Trophoblast cell (in vitro differentiated cells and primary cell): ENCODE results near the gene PAQR7.

Source experiments
- DNase-seq, 2 donors: peaks; one replicate each; pipeline ENCODE4 v3.0.0-alpha.2; 2016
- H2AFZ ChIP-seq: 2 replicates; pipeline ENCODE4 v1.6.1; 2013; ENCODE audit warnings: low read length, moderate library complexity, mild to moderate bottlenecking; ENCODE audit not compliant: insufficient read depth, poor library complexity
- H2AK5ac ChIP-seq: 2 replicates; pipeline ENCODE4 v1.6.1; 2013; ENCODE audit warnings: mild to moderate bottlenecking, low read length
- H2BK120ac ChIP-seq: 2 replicates; pipeline ENCODE4 v1.6.1; 2013; ENCODE audit warnings: low read length, mild to moderate bottlenecking, moderate library complexity; ENCODE audit not compliant: insufficient read depth, poor library complexity
- H2BK12ac ChIP-seq: 2 replicates; pipeline ENCODE4 v1.6.1; 2013; ENCODE audit warnings: mild to moderate bottlenecking, low read length, moderate library complexity
- H2BK5ac ChIP-seq: 2 replicates; pipeline ENCODE4 v1.6.1; 2013; ENCODE audit warnings: low read length, low read depth, moderate library complexity, mild to moderate bottlenecking; ENCODE audit not compliant: poor library complexity
- H3K14ac ChIP-seq: 2 replicates; pipeline ENCODE4 v1.6.1; 2013; ENCODE audit warnings: mild to moderate bottlenecking, low read length
- H3K18ac ChIP-seq: 2 replicates; pipeline ENCODE4 v1.6.1; 2013; ENCODE audit warnings: mild to moderate bottlenecking, low read length
- H3K23ac ChIP-seq: 2 replicates; pipeline ENCODE4 v1.6.1; 2013; ENCODE audit warnings: low read length
- H3K27ac ChIP-seq: 2 replicates; pipeline ENCODE4 v1.5.1; 2013; ENCODE audit warnings: low read depth, mild to moderate bottlenecking, inconsistent platforms, low read length, moderate library complexity
- H3K27me3 ChIP-seq: 2 replicates; pipeline ENCODE4 v1.6.1; 2013; ENCODE audit warnings: inconsistent platforms, mild to moderate bottlenecking, low read length, moderate library complexity; ENCODE audit not compliant: insufficient read depth
- H3K36me3 ChIP-seq, 2 experiments: 1 replicate in 1 of 2; 2 replicates in 1 of 2; pipeline ENCODE4 v1.6.1; 2013; ENCODE audit warnings: low read length in 2 of 2, mild to moderate bottlenecking in 2 of 2, moderate library complexity in 1 of 2; ENCODE audit not compliant: insufficient read depth in 2 of 2, control insufficient read depth in 1 of 2
- H3K4ac ChIP-seq: 2 replicates; pipeline ENCODE4 v1.6.1; 2013; ENCODE audit warnings: low read depth, mild to moderate bottlenecking, low read length, moderate library complexity
- H3K4me1 ChIP-seq, 2 experiments: 1 replicate in 1 of 2; 2 replicates in 1 of 2; pipeline ENCODE4 v1.6.1; 2013; ENCODE audit warnings: low read length in 2 of 2, mild to moderate bottlenecking in 2 of 2, moderate library complexity in 1 of 2; ENCODE audit not compliant: insufficient read depth in 2 of 2, control insufficient read depth in 1 of 2
- H3K4me2 ChIP-seq: 2 replicates; pipeline ENCODE4 v1.6.1; 2013; ENCODE audit warnings: inconsistent platforms, mild to moderate bottlenecking, low read length, moderate library complexity
- H3K4me3 ChIP-seq: 2 replicates; pipeline ENCODE4 v1.5.1; 2013; ENCODE audit warnings: mild to moderate bottlenecking, low read depth, low read length, inconsistent platforms
- H3K79me1 ChIP-seq: one replicate; pipeline ENCODE4 v1.6.1; 2013; ENCODE audit warnings: low read length
- H3K79me2 ChIP-seq: 2 replicates; pipeline ENCODE4 v1.6.1; 2013; ENCODE audit warnings: low read length, mild to moderate bottlenecking; ENCODE audit not compliant: control insufficient read depth, insufficient read depth, poor library complexity
- H3K9ac ChIP-seq: 2 replicates; pipeline ENCODE4 v1.6.1; 2013; ENCODE audit warnings: mild to moderate bottlenecking, low read length
- H3K9me3 ChIP-seq: 2 replicates; pipeline ENCODE4 v1.6.1; 2013; ENCODE audit warnings: low read depth, mild to moderate bottlenecking, control low read depth, inconsistent platforms, low read length; ENCODE audit not compliant: insufficient read depth
- H4K12ac ChIP-seq: 2 replicates; pipeline ENCODE4 v1.6.1; 2013; ENCODE audit warnings: low read depth, mild to moderate bottlenecking, low read length, moderate library complexity
- H4K8ac ChIP-seq: 2 replicates; pipeline ENCODE4 v1.6.1; 2013; ENCODE audit warnings: low read depth, mild to moderate bottlenecking, low read length, moderate library complexity
- H4K91ac ChIP-seq: one replicate; pipeline ENCODE4 v1.6.1; 2013; ENCODE audit warnings: low read depth, mild to moderate bottlenecking, low read length, moderate library complexity
- WGBS: extraction: QIAGEN DNeasy Blood & Tissue Kit; methylation state at CpG from one replicate; pipeline ENCODE4 v1.1.7; 2013; ENCODE audit warnings: missing lambda C conversion rate; ENCODE audit not compliant: insufficient read length, insufficient coverage; ENCODE audit errors: extremely low coverage; 5-methylcytosine and 5-hydroxymethylcytosine counted together

PAQR7 gene

GRCh38 chr1:25889470-25889869, 14.0 kb upstream of the PAQR7 start:
- no peak overlapping the region for H4K8ac ChIP-seq
- H4K91ac ChIP-seq = peak overlapping the region; percentile 56
- H3K23ac ChIP-seq = no peak overlapping the region
- peaks cover 21 to 29% of the 10 kb centered on the region in 2 experiments for H3K4me1 ChIP-seq
- peak overlapping the region; percentile 9 for H2BK120ac ChIP-seq
- no peak overlapping the region for H3K18ac ChIP-seq
- H3K9me3 ChIP-seq = no peaks in the 10 kb centered on the region
- peaks cover 4 to 9% of the 10 kb centered on the region in 2 experiments for H3K36me3 ChIP-seq
- no peak overlapping the region for H3K9ac ChIP-seq
- H3K27me3 ChIP-seq = no peaks in the 10 kb centered on the region
- peak overlapping the region; percentile 20 for H3K14ac ChIP-seq
- peak overlapping the region; percentile 9 for H2AK5ac ChIP-seq
- H3K79me1 ChIP-seq = peaks cover 23% of the 10 kb centered on the region
- DNase-seq = peak in 1 of 2 donors; percentile 54
- H3K27ac ChIP-seq = peak overlapping the region; percentile 92
- peak overlapping the region; percentile 8 for H2BK12ac ChIP-seq
- H3K4me2 ChIP-seq = no peak overlapping the region
- no peak overlapping the region for H4K12ac ChIP-seq
- no peak overlapping the region for H3K4me3 ChIP-seq
- no peak overlapping the region for H2AFZ ChIP-seq
- no peak overlapping the region for H3K4ac ChIP-seq
- no CpG with 5 or more reads among the region's 3 CpGs for WGBS
- H3K79me2 ChIP-seq = peaks cover 5% of the 10 kb centered on the region
- peak overlapping the region; percentile 2 for H2BK5ac ChIP-seq

GRCh38 chr1:25888426-25888987, 13.0 kb upstream of the PAQR7 start:
- Histone ChIP-seq H4K91ac (no peak overlapping the region), H2AFZ (no peak overlapping the region), H2AK5ac (peak overlapping the region; percentile 18), H4K8ac (no peak overlapping the region), H3K27me3 (no peaks in the 10 kb centered on the region), H3K4me2 (no peak overlapping the region), H3K4me1 (peaks cover 21 to 29% of the 10 kb centered on the region in 2 experiments), H3K9ac (no peak overlapping the region), H4K12ac (no peak overlapping the region), H2BK120ac (no peak overlapping the region), H2BK5ac (peak overlapping the region; percentile 21), H2BK12ac (peak overlapping the region; percentile 46), H3K79me2 (peaks cover 5% of the 10 kb centered on the region), H3K79me1 (peaks cover 23% of the 10 kb centered on the region), H3K14ac (no peak overlapping the region), H3K27ac (no peak overlapping the region), H3K23ac (no peak overlapping the region), H3K36me3 (peaks cover 0 to 6% of the 10 kb centered on the region in 2 experiments), H3K9me3 (no peaks in the 10 kb centered on the region), H3K4ac (no peak overlapping the region), H3K18ac (no peak overlapping the region), H3K4me3 (no peak overlapping the region)
- WGBS = no CpG with 5 or more reads among the region's 7 CpGs
- peak in 1 of 2 donors; percentile 40 for DNase-seq

GRCh38 chr1:25885602-25886001, 10.1 kb upstream of the PAQR7 start:
- no peak overlapping the region for H4K12ac ChIP-seq
- WGBS = no CpG with 5 or more reads among the region's 1 CpG

GRCh38 chr1:25881266-25881665, 5.8 kb upstream of the PAQR7 start:
- H3K9ac ChIP-seq = no peak overlapping the region
- H4K91ac ChIP-seq = peak overlapping the region; percentile 6
- H3K4me3 ChIP-seq = no peak overlapping the region
- H4K8ac ChIP-seq = no peak overlapping the region
- H2AFZ ChIP-seq = no peak overlapping the region
- H3K27ac ChIP-seq = no peak overlapping the region
- H3K27me3 ChIP-seq = no peaks in the 10 kb centered on the region
- H3K79me1 ChIP-seq = peaks cover 10% of the 10 kb centered on the region
- H2AK5ac ChIP-seq = peak overlapping the region; percentile 45
- WGBS = no CpG with 5 or more reads among the region's 11 CpGs
- no peak overlapping the region for H3K4me2 ChIP-seq
- H2BK120ac ChIP-seq = peak overlapping the region; percentile 20
- peaks cover 16 to 30% of the 10 kb centered on the region in 2 experiments for H3K4me1 ChIP-seq
- H4K12ac ChIP-seq = no peak overlapping the region
- peaks cover under 1% of the 10 kb centered on the region for H3K79me2 ChIP-seq
- no peak overlapping the region for H2BK12ac ChIP-seq
- DNase-seq = no peak
- no peaks in the 10 kb centered on the region for H3K9me3 ChIP-seq
- no peak overlapping the region for H3K23ac ChIP-seq
- H3K14ac ChIP-seq = no peak overlapping the region
- peaks cover 0 to 3% of the 10 kb centered on the region in 2 experiments for H3K36me3 ChIP-seq
- no peak overlapping the region for H2BK5ac ChIP-seq
- no peak overlapping the region for H3K4ac ChIP-seq
- no peak overlapping the region for H3K18ac ChIP-seq

More at GRCh38 chr1:25885602-25886001, 10.1 kb upstream of the PAQR7 start:
- Histone ChIP-seq H2AK5ac (no peak overlapping the region), H3K4me3 (no peak overlapping the region), H3K9ac (no peak overlapping the region), H3K4me1 (peaks cover 12 to 20% of the 10 kb centered on the region in 2 experiments), H3K9me3 (no peaks in the 10 kb centered on the region), H3K4ac (no peak overlapping the region), H3K4me2 (no peak overlapping the region), H3K79me2 (no peaks in the 10 kb centered on the region), H2BK5ac (no peak overlapping the region), H3K79me1 (peaks cover 9% of the 10 kb centered on the region), H3K23ac (no peak overlapping the region), H4K8ac (no peak overlapping the region), H2BK120ac (no peak overlapping the region), H3K27ac (no peak overlapping the region), H2AFZ (no peak overlapping the region), H3K36me3 (peaks cover 0 to 6% of the 10 kb centered on the region in 2 experiments), H4K91ac (no peak overlapping the region), H3K18ac (no peak overlapping the region), H3K14ac (no peak overlapping the region), H3K27me3 (no peaks in the 10 kb centered on the region), H2BK12ac (no peak overlapping the region)
- DNase-seq = no peak
